Measurements from ENCODE around the gene NAV2. TPM values are rescaled to one million over a fixed set of nuclear protein-coding genes. Genes with fewer than 3 reads are reported as not detected.
A peak's percentile ranks its signal among the peaks of the same experiment; 100 is the strongest.

The NAV2 gene
- total and polyA plus RNA-seq, 7 donors, result 1.2 to 62.6 (median 22.1) TPM

GRCh38 chr11:20035701-20036601 is 323.3 kb downstream of the NAV2 start:
- intact Hi-C loops (cut with DNase I), result no loop called here
- WGBS, 2 donors, result 82 to 85% methylated on average over 15 of the region's 15 CpGs
- Histone ChIP-seq H3K27ac (peak overlapping the region in 2 of 4 donors; percentile 15 to 40), H3K27me3 (no peaks in the 10 kb centered on the region), H3K4me3 (no peak overlapping the region), H3K9me3 (no peaks in the 10 kb centered on the region), H3K36me3 (peaks cover 0 to 53% (median 8%) of the 10 kb centered on the region in 4 donors), H3K4me1 (peaks cover 0 to 44% (median 23%) of the 10 kb centered on the region in 4 donors)
- DNase-seq, result no peak
- TF ChIP-seq POLR2AphosphoS5 (IDR thresholded peaks at IDR 0.05) (peak in 1 of 4 donors; percentile 8), CTCF (IDR thresholded peaks at IDR 0.05) (no peak)

DNA sequence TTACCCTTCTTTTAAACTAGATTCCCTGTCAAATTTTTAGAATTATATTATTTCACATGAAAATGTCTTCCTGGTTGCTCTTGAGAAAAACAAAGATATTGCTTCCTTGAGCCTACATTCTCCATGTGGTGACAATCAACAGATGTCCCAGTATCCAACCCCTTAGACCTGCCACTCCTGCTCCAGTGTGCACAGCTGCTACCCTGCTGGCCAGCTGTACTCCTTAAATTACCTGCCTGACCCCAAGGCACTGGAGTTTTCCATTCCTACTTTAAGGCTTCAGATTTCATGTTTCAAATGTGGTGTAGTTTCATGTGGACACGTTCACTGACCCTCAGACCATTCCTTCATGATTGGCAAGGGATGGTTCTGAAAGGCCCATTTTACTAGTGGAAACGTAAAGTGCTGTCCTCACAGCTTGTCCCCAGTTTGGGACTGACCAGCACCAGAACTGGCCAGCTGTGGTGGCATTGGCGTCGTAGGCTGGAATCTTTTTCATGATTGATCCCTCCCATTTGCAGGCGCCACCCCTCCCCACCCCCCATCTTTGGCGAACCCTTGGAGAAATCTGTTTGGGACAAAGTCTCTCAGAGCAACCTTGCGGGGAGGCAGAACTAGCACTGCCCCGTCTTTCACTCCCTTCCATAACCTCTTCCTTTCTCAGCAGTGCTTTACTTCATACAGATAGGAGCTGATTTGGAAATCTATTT is 324.1 kb downstream of the NAV2 start:
- TF ChIP-seq POLR2AphosphoS5 (IDR thresholded peaks at IDR 0.05), result no peak
- no peak for TF ChIP-seq CTCF (IDR thresholded peaks at IDR 0.05)
- no peak for TF ChIP-seq EP300 (IDR thresholded peaks at IDR 0.05)
- TF ChIP-seq POLR2A (IDR thresholded peaks at IDR 0.05), result no peak
- intact Hi-C loops (cut with DNase I), result no loop called here
- 94 to 95% methylated on average over 8 of the region's 8 CpGs for WGBS, 2 donors

GRCh38 chr11:20037396-20038153 is 324.9 kb downstream of the NAV2 start:
- H3K4me3 ChIP-seq, result no peak overlapping the region
- H3K36me3 ChIP-seq, result peaks cover 0 to 56% (median 8%) of the 10 kb centered on the region in 4 donors
- no peaks in the 10 kb centered on the region for H3K27me3 ChIP-seq
- no peak overlapping the region for H3K27ac ChIP-seq
- no peak for DNase-seq
- no peaks in the 10 kb centered on the region for H3K9me3 ChIP-seq
- 78 to 79% methylated on average over 3 of the region's 3 CpGs for WGBS, 2 donors
- H3K4me1 ChIP-seq, result peaks cover 0 to 38% (median 19%) of the 10 kb centered on the region in 4 donors
- TF ChIP-seq POLR2A (IDR thresholded peaks at IDR 0.05) (no peak), POLR2AphosphoS5 (IDR thresholded peaks at IDR 0.05) (no peak), CTCF (IDR thresholded peaks at IDR 0.05) (no peak), EP300 (IDR thresholded peaks at IDR 0.05) (no peak)
- intact Hi-C loops (cut with DNase I), result no loop called here

More for the DNA sequence above, 324.1 kb downstream of the NAV2 start:
- H3K36me3 ChIP-seq, result peaks cover 0 to 56% (median 8%) of the 10 kb centered on the region in 4 donors
- H3K27me3 ChIP-seq, result no peaks in the 10 kb centered on the region
- peaks cover 0 to 39% (median 21%) of the 10 kb centered on the region in 4 donors for H3K4me1 ChIP-seq
- H3K27ac ChIP-seq, result no peak overlapping the region
- H3K9me3 ChIP-seq, result no peaks in the 10 kb centered on the region
- no peak for DNase-seq
- no peak overlapping the region for H3K4me3 ChIP-seq

DNA sequence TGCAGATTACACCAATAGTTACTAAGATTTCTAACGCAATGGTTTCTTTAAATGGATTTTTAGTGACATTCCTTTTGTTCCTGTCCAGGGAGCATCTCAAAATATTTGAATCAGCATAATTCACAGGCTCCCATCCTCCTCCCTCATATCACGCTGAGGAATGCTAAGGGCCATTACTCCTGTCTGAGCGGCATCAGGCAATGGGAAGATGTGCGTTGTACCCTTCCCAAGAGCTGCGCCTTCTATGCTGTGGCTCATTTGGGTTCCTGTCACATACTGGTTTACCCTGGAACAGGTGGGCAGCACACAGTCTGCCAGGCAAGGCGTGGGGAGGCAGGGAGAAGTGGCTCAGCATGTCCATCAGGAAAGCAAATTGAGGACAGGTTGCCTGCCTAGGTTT is 325.8 kb downstream of the NAV2 start:
- intact Hi-C loops (cut with DNase I), result no loop called here
- H3K36me3 ChIP-seq, result peaks cover 0 to 56% (median 8%) of the 10 kb centered on the region in 4 donors
- TF ChIP-seq EP300 (IDR thresholded peaks at IDR 0.05), result no peak
- TF ChIP-seq CTCF (IDR thresholded peaks at IDR 0.05), result no peak
- no peak for TF ChIP-seq POLR2A (IDR thresholded peaks at IDR 0.05)
- no peak for TF ChIP-seq POLR2AphosphoS5 (IDR thresholded peaks at IDR 0.05)

More for the DNA sequence above, 325.8 kb downstream of the NAV2 start:
- H3K27me3 ChIP-seq, result no peaks in the 10 kb centered on the region
- H3K9me3 ChIP-seq, result no peaks in the 10 kb centered on the region
- DNase-seq, result no peak
- peaks cover 0 to 38% (median 20%) of the 10 kb centered on the region in 4 donors for H3K4me1 ChIP-seq
- 78 to 94% methylated on average over 6 of the region's 6 CpGs for WGBS, 2 donors
- no peak overlapping the region for H3K4me3 ChIP-seq
- H3K27ac ChIP-seq, result no peak overlapping the region
